IPS-11a (cell line): ENCODE data around the gene CROCC2.

ENCODE experiments used
- H3K4me3 ChIP-seq: one replicate; pipeline ENCODE4 v1.5.1; 2013; ENCODE audit warnings: low read depth, low read length, control low read depth

Gene CROCC2

DNA sequence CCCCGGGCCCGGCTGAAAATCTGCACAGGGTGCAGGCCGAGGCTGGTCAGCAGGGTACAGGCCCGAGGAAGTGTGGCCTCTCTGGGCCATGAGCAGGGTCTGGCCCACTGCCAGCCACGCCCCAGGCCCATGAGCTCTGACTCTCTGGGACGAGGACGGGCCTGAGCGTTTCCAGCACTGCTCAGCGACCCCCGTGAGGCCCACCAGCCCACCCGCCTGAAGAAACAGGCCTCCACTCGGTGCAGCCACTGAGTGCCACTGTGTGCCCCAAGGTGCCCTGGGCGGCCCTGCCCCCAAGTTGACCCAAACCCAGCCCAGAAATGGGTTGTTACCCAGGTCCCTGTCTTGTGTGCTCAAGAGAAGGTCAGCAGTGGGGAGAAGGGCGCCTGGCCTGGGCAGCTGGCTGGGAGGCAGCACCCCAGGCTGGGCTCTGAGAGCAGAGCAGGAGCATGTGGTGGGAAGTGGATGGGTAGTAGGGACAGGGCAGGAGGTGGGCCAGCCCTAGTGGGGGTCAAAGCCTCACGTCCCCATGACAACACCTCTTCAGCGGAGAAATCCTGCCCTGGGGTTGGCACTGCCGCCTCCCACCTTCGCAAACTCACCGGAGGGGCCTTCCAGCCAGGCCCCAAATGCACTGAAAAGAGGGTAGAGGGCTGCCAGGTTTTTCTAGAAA lies 90.2 kb downstream of the CROCC2 start:
- H3K4me3 ChIP-seq, result no peak overlapping the region

DNA sequence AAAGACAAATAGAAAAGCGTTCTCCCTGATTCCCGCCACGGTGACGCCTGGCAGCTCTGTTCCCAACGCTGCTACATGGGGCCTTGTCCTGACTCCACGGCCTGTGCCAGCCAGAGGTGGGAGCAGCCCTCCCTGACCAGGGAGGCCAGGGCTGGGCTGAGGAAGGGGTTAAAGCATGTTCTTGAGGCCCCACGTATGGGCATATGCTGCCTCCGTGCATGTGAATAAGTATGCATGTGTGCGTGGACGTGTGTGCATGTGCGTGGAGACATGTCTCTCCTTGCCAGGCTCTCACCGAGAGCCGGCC lies 90.7 kb downstream of the CROCC2 start:
- no peak overlapping the region for H3K4me3 ChIP-seq

DNA sequence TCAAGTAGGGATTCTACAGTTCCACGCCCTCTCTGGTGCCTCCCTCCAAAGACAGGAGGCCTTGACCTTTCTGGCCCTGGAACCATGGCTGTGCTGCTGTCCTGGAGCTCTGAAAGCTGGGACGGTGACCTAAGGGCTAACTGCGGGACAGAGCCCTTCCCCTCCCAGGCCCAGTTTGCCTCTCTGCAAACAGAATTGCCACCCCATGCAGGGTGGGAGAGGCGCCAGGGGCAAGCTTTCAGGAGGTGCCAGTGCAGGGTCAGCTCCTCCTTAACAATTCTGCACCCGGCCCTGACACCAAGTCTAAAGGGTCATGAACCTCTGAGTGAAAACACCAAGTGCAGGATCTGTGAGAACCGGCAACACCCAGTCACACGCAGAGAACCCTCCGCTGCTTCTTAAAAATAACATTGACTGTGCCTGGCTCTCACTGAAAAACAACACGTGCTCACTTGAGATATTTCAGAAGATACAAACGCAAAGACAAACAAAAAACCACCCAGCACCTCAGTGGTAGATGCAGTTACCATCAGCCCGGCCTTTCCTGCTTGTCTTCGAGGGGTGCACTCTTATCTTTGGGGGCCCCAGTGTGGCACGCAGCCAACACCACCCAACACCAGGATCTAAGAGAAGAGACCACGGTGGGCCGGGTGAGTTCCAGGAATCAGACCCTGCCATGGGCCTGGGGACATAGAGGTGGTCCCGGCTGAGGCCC lies 91.2 kb downstream of the CROCC2 start:
- no peak overlapping the region for H3K4me3 ChIP-seq

DNA sequence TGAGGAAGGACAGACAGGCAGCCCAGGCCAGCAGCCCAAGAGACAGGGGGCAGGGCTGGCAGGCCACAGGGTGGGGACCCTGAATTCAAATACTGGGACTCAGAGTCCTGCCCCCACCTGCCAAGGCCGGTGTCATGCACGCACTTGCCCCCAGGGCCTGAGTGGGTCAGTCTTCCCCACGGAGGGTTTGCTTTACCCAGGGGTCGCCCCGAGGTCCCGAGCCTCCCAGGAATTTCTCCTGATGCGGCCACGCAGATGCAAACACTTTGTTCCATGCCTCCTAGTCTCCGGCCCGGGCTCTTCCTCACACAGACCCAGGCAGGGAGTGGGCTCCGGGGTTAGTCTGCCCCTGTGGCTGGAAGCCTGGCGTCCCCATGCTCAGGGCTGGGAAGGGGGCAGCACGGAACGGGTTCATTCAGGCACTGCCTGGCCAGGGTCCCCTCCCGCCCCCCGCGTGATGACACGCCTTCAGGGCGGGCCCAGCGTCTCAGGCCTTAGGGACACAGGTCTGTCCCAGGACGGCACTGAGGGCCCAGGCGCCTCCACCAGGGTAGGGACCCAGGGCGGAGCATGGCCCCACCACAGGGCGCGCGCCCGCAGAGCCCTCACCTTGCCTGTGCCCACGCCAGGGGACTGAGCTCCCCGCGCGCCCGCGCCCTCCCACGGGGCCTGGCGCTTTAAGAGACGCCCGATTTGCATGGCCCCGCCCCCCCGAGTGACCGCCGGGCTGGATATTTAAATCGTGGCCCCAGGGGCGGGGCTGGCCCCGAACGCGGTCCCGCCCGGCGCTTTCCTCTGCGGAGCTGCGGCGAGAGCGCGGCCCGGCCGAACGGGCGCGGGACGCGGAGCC lies 91.9 kb downstream of the CROCC2 start, which contains the start of gene SNED1:
Gene SNED1, plus strand, starts transcription at position 763 of the 850 bp plus-strand sequence. CDS start 220 bp downstream, outside the sequence.
- H3K4me3 ChIP-seq, result peak within 1 kb of the TSS; percentile 43

DNA sequence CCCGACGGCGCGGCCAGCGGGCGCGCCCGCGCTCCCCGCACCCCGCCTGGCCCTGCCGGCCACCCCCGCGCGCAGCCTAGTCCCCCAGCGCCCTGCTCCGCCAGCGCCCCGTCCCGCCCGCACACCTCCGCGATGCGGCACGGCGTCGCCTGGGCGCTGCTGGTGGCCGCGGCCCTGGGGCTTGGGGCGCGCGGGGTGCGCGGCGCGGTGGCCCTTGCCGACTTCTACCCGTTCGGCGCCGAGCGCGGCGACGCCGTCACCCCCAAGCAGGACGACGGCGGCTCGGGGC lies 92.5 kb downstream of the CROCC2 start:
- H3K4me3 ChIP-seq, result peak overlapping the region; percentile 39

DNA sequence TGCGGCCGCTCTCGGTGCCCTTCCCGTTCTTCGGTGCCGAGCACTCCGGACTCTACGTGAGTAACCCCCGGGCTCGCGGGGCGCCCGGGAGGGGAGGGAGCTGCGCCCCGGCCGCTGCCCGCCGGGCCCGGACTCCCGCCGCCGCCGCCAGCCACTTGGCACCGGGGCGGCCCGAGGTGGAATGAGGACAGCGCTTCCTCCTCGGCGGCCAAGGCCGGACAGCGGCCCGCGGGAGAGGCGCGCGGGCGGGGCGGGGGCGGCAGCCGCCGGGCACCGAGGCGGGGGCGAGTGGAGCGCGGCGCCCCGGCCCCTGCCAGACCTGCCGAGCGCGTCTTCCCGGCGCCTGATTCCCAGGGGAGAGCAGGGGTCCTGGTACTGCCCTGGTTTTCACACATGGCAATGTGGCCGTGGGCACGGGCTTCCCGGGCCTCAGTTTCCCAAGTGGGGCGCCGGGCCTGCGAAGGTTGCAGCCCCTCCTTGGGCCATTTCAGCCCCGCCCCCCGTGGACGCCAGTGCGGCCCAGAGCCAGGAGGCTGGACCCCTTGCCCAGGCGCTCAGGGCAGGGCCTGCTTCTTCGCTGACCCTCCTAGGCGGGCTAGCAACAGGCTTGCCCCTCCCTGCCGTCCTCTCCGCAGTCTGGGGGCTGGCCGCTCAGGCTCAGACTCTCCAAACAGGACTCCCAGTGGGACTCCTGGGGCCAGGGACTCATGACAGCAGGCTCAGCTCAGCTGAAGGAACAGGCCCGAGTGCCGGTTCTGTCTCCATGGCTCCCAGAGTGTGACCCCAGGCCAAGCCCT lies 93.1 kb downstream of the CROCC2 start:
- H3K4me3 ChIP-seq, result peak overlapping the region; percentile 39

DNA sequence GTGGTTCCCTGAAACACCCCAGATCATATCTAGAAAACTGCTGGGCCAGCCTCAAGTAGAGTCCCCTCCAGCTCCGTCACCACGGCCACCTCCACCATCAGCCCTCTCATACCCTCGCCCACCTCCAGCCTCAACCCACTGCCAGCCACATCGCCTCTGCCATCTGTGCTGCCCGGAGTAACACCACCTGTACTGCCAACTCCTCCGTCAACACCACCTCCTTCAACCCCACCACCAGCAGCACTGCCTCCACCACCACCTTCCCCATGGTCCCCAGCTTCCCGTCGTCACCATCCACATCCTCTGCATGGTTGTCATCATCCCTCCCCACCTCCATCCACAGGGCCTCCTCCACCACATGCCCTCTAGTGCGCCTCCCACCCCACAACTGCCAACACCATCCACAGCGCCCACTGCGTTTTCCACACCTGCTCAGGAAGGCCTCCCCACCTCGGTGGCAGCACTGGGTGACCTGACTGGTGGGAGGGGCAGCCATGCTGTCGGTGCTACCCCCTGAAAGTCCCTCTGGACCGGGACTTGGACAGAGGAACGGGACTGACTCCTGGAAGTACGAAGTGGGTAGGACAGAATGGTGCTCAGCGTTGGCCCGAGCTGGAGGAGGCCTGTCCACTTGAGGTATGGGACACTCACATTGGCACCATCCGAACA lies 93.9 kb downstream of the CROCC2 start:
- H3K4me3 ChIP-seq, result no peak overlapping the region

DNA sequence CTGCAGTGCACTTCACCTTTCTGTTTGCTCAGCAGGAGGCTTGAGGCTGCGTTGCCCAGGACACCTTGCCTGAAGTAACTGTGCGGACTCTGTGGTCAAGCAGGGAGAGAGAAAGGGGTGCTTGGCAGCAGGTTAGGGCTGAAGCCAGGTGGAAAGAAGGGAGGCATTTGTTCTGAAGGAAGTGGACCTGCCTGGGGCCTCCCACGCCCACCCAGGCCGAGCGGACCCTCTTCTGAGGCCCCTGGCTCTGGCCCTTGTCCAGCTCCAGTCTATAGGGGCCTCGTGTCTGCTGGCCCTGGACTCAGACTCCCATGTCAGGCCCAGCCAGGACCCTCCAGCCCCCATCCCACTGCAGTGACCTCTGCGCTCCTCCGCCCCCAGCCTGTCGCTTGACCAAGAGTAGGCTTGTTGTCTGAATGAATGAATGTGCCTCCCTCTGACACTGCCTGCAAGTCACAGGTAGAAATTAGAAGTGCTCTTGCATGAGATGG lies 94.7 kb downstream of the CROCC2 start:
- H3K4me3 ChIP-seq, result no peak overlapping the region

DNA sequence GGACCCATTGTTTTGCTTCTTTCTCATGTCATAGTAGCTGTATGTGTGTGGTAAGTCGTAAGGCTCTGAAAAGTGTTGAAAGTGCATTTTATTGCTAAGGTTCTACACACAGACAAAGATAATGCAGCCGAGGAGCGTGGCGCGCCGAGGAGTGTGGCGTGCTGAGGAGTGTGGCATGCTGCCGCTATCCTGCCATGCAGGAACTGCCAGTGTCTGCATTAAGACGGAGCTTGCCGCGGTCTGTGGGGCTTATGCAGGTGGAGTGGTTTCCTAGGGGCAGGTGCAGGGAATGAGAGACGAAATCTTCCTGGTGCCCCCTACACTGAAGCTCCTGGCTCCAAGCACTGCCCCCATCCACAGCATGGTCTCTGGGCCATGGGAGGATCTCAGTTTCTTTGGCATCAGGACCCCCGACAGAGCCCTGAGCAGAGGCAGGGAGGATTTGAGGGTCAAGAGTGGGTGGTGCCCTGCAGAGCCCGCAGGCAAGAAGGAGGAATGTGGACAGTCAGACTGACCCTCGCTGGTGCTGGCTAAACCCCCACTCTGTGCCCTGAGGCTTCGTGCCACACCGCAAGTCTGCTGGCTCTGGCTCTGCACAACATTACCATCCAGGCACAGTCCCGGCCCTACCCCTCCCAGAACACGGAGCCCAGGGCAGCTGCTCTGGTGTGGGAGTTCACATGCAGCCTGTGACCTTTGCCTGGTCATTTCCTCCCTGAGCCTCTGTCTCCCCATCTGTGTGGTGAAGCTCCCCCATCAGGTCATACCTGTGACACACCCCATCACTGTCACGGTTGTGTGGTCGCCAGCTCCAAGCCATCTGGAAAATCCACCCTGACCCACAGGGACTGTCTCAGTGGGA lies 95.5 kb downstream of the CROCC2 start:
- no peak overlapping the region for H3K4me3 ChIP-seq

DNA sequence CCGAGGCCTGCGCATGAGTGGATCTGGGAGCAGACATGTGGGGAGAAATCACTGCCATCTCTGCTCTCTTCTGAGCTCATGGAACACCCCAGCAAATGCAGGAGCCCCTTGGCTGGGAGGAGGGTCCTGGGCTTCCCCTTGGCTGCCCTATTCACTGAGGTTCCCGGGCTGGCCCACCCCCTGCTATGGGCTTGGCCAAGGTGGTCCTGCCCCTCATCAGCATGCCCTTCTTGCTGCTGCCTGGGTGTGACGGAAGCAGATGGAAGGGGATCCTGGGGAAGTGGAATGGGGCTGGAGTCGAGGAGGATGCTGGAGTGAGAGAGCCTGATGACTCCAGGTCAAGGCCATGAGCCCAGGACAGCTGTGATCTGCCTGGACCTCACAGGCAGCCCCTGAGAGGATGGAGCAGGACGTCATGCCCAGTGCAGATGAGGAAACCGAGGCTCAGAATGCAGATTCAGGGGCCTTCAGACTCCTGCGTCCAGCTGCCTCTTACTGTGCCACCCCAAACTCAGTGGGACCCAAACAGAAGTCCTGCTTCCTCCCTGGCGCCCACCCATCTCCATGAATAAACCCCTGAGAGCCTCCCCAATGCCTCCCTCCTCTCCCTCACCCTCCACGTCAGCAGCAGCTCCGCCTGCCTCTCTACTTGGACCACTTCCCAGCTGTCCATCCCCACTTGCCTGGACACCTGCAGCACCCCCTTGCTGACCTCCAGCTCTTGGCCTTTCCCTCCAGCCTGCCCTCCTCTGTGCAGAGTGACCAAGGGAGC lies 96.3 kb downstream of the CROCC2 start:
- no peak overlapping the region for H3K4me3 ChIP-seq

DNA sequence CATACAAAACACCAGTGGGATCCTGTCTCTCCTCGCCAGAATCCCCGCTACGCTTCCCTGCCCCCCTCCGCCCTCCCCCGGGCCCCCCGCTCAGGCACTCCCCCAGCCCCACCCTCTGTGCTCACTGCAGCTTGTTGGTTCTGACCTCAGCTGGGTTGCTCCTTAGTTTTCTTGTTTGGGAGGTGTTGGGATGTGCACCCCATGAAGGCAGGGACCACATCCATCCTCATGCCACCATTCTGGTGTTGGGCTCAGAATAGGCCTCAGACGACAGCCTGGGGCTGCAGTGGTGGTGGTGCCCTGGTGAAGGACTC lies 96.9 kb downstream of the CROCC2 start:
- no peak overlapping the region for H3K4me3 ChIP-seq

DNA sequence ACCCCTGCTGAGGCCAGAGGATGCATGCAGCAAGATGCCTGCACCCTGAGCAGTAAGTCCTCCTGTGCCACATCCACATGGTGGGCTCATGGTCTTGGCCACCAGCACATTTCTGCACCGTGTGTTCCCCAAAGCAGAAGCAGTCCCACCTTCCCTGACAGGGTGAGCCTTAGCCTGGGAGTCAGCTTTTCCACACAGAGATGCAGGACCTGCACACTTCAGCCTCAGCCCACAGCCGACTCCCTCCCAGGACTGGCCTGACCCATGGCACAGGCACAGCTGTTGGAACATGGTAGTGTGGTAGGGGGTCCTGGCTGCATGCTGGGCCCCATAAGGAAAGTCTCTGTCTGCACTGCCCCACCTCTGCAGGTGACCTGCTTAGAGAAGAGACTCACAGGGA lies 97.2 kb downstream of the CROCC2 start:
- H3K4me3 ChIP-seq, result no peak overlapping the region

DNA sequence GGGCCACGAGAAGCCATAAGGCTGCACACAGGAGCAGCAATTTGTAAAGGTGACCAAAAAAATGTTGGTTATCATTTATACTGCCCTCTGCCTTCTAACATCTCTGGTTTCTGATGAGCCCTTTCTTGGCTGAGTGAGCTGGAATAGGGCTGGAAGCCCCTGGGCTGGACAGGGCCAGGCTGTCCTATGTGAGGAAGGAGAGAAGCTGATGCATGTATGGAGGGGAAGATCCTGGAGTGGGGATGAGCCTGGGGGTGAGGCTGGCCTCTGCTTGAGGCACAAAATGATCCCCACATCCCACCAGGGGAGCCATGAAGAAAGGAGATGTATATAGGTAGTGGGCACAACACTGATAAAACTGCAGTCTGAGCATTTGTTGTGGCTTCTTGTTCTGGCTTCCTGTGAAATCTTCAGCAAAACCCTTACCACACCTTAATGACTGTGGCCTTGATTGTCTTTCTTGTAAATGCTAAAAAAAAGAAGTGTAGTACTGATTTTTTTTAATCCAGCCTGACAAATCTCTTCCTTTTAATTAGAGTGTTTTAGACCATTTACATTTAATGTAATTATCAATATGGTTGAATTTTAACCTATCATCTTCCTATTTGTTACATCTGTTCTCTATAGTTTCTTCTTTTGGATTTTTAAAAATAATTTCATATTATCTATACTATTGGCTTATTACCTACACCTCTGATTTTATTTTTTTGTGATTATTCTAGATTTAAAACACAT lies 97.9 kb downstream of the CROCC2 start:
- H3K4me3 ChIP-seq, result no peak overlapping the region

DNA sequence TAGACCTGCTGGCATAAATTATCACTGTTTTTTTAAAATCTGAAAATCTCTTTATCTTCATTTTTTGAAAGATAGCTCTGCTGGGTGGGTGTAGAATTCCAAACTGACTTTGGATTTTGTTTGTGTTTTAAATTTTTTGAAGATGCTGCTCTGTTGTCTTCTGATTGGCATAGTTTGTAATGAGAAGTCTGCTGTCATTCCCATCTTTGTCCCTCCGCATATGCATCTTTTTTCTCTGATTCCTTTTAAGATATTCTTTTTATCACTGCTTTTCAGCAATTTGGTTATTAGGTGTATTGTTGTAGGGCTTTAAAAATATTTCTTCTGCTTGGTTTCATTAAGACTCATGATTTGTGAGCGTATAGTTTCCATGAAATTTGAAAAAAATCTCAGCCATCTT lies 99.4 kb downstream of the CROCC2 start:
- H3K4me3 ChIP-seq, result no peak overlapping the region

DNA sequence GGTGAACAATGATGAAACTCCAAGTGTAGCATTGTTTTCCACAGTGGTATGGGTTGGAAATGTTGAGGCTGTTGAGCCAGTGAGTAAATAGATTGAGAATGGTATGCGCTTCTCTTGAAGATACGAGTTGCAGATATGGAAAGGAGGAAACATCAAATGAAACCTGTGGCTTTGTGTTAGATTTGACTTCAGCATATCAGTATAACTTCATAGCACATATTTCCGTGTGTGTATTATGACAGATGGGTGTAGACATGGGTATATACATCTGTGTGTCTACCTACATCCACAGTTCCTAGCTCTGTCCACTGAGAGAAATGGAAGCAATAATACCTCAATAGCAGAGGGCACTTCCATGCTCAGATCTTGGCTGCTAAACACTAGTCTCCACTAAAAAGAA lies 100.3 kb downstream of the CROCC2 start:
- H3K4me3 ChIP-seq, result no peak overlapping the region

DNA sequence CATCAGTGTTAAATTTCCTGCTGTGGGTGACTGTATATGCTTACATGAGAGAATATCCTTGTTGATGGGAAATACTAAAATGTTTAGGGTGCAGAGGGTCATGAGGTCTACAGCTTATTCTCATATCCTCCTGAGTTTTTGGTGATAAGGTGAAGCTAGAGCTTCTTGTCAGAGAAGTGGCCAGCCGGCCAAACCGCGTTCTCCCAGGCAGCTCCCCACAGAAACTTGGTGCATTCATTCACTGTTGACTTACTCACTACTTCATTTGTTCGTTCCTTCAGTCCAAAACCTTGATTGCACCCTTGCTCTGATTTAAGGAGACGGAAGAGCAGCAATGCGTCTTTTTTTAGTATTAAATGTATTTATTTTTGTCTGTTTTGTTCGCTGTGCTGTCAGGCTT lies 101.0 kb downstream of the CROCC2 start:
- H3K4me3 ChIP-seq, result no peak overlapping the region

DNA sequence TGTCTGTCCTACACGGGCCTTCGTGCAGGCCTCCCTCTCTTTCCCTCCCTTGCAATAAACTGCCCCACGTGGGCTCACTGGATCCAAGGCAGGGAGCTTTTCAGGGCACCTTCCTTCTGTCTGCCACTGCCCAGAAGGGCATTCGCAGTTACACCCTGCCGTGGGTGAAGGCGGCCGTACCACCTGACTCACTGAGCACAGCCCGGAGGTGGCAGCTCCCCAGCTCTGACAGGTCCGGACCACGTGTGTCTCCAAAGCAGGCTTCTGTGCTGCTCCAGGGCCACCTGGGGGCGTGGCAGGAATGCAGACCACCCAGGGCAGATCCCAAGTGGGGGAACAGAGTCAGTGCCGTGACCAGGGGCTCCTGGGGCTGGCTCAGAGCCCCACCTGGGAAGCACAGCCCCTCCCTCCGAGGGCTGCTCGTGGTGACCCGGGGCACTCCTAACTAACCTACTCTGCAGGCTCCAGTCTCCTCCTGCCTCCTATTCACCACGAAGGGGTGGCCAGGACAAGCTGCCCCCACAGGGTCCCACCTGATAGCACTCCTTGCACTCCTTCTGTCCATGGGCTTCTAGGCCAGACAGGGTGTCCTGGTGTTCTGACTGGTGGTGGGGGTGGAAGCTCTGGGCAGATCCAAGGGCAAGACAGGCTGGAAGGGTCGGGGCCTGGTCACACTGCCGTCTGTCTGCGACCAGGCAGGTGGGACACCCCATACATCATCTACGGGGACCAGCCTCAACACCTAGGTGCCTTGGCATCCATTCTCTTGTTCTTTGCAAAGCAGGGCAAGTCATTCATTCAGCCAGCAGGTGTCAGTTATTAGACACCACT lies 102.0 kb downstream of the CROCC2 start:
- no peak overlapping the region for H3K4me3 ChIP-seq

DNA sequence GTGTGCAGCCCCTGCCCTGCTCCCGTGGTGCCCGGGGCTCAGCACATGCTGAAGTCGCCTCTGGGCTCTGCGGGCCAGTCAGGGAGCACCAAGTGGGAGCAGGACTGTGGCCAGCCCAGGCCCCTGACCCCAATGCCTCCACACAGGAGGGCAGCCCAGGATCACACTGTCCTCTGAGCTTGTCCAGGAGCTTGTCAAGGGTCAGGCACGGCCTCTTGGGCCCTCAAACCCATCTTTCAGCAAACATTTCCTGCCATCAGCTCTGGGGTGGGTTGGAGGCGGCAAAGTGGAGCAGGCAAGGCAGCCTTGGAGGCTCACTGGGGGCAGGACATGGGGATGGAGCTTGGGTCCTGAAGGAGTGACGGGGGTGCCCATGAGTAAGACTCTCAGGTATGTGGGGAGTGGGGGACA lies 102.6 kb downstream of the CROCC2 start:
- no peak overlapping the region for H3K4me3 ChIP-seq
